Measurements from ENCODE around the gene NID1. TPM values are rescaled to one million over a fixed set of nuclear protein-coding genes. Genes with fewer than 3 reads are reported as not detected.
A peak's percentile ranks its signal among the peaks of the same experiment; 100 is the strongest.

NID1 gene
- total RNA-seq, 1 donor from 2014 or later: 45.0 TPM

GRCh38 chr1:236059011-236059410, 5.9 kb downstream of the NID1 start:
- TF ChIP-seq, protein P1, sequence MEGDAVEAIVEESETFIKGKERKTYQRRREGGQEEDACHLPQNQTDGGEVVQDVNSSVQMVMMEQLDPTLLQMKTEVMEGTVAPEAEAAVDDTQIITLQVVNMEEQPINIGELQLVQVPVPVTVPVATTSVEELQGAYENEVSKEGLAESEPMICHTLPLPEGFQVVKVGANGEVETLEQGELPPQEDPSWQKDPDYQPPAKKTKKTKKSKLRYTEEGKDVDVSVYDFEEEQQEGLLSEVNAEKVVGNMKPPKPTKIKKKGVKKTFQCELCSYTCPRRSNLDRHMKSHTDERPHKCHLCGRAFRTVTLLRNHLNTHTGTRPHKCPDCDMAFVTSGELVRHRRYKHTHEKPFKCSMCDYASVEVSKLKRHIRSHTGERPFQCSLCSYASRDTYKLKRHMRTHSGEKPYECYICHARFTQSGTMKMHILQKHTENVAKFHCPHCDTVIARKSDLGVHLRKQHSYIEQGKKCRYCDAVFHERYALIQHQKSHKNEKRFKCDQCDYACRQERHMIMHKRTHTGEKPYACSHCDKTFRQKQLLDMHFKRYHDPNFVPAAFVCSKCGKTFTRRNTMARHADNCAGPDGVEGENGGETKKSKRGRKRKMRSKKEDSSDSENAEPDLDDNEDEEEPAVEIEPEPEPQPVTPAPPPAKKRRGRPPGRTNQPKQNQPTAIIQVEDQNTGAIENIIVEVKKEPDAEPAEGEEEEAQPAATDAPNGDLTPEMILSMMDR (IDR thresholded peaks at IDR 0.05; ENCODE audit: unreplicated experiment): no peak
- peaks cover 9% of the 10 kb centered on the region for H3K4me1 Mint-ChIP-seq
- no peaks in the 10 kb centered on the region for H3K36me3 Mint-ChIP-seq
- H3K27me3 Mint-ChIP-seq (ENCODE audit: low read depth): peaks cover 17% of the 10 kb centered on the region
- no peaks in the 10 kb centered on the region for H3K9me3 Mint-ChIP-seq
- no peak overlapping the region for H3K4me3 Mint-ChIP-seq
- DNase-seq (ENCODE audit: low spot score in 2 of 2, unreplicated experiment in 2 of 2): no peak
- H3K27ac Mint-ChIP-seq: no peak overlapping the region

DNA sequence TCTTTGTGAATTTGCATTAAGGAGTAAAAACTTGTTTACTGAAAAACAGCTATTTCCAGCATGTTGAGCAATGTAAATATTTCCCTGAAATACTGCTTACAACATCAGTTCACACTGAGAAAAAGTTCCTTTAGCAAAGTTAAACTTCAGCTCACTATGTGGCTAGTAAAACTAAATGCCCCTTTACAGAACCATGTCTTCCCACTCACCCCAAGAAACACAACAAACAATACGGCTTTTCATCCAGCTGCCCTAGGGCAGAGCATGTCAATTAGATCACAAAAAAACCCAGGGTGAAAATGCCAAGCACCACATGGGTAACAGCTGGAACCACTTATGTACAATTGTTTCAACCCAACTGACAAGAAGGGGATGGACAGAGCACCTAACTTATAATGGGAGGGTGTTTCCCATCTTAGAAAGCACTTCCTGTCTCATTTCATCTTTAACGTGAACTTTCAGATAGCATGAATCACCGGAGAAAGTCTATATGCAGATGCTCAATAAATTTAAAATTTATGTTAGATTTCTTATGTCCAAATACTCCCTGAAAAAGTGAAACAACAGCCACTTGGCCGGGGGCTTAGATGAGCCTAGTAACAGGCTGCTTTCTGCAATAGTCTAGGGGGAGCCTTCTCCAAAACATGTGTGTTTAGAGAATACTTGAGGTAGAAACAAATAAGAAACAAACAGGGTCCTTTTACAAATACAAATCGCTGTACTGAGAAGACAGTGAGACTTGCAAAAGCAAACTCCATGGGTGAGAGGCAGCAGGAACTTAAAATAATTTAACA, 6.6 kb downstream of the NID1 start:
- H3K9me3 Mint-ChIP-seq: no peaks in the 10 kb centered on the region
- no peak for DNase-seq (ENCODE audit: low spot score in 2 of 2, unreplicated experiment in 2 of 2)
- H3K27ac Mint-ChIP-seq: no peak overlapping the region
- H3K27me3 Mint-ChIP-seq (ENCODE audit: low read depth): peaks cover 13% of the 10 kb centered on the region
- no peak overlapping the region for H3K4me3 Mint-ChIP-seq
- peaks cover 5% of the 10 kb centered on the region for H3K4me1 Mint-ChIP-seq
- H3K36me3 Mint-ChIP-seq: no peaks in the 10 kb centered on the region
- TF ChIP-seq, protein P1 (IDR thresholded peaks at IDR 0.05; ENCODE audit: unreplicated experiment): no peak

GRCh38 chr1:236057546-236057945, 7.3 kb downstream of the NID1 start:
- Mint-ChIP-seq H3K27me3 (ENCODE audit: low read depth) (peaks cover 19% of the 10 kb centered on the region), H3K9me3 (no peaks in the 10 kb centered on the region), H3K36me3 (no peaks in the 10 kb centered on the region), H3K4me1 (peaks cover 7% of the 10 kb centered on the region), H3K4me3 (no peak overlapping the region), H3K27ac (no peak overlapping the region)
- TF ChIP-seq, protein P1 (IDR thresholded peaks at IDR 0.05; ENCODE audit: unreplicated experiment): no peak
- DNase-seq (ENCODE audit: low spot score in 2 of 2, unreplicated experiment in 2 of 2): no peak

GRCh38 chr1:236052232-236052993, 12.5 kb downstream of the NID1 start:
- H3K4me3 Mint-ChIP-seq: no peak overlapping the region
- peaks cover 17% of the 10 kb centered on the region for H3K4me1 Mint-ChIP-seq
- TF ChIP-seq, protein P1 (IDR thresholded peaks at IDR 0.05; ENCODE audit: unreplicated experiment): no peak
- H3K27me3 Mint-ChIP-seq (ENCODE audit: low read depth): peaks cover 15% of the 10 kb centered on the region
- peaks cover 2% of the 10 kb centered on the region for H3K36me3 Mint-ChIP-seq
- H3K9me3 Mint-ChIP-seq: no peaks in the 10 kb centered on the region
- peak overlapping the region; percentile 24 for H3K27ac Mint-ChIP-seq
- DNase-seq (ENCODE audit: low spot score in 2 of 2, unreplicated experiment in 2 of 2): no peak

- Mint-ChIP-seq H3K9me3 (no peaks in the 10 kb centered on the region), H3K36me3 (peaks cover 2% of the 10 kb centered on the region), H3K27me3 (ENCODE audit: low read depth) (peaks cover 15% of the 10 kb centered on the region), H3K4me3 (no peak overlapping the region), H3K27ac (peak overlapping the region; percentile 43), H3K4me1 (peaks cover 17% of the 10 kb centered on the region)
- no peak for DNase-seq (ENCODE audit: low spot score in 2 of 2, unreplicated experiment in 2 of 2)
- TF ChIP-seq, protein P1 (IDR thresholded peaks at IDR 0.05; ENCODE audit: unreplicated experiment): no peak
Measured at GRCh38 chr1:236051242-236051791, 13.6 kb downstream of the NID1 start.

All from mesothelial cell of epicardium (in vitro differentiated cells).